T-cell (primary cell): ENCODE results near the gene LGALS7B. TPM values are rescaled to one million over a fixed set of nuclear protein-coding genes. Genes with fewer than 3 reads are reported as not detected.

ENCODE experiments used
- ATAC-seq, 4 experiments: fragments of 200-7000 bp in 3 of 4; fragments of 150-1000 bp in 1 of 4; cut with Tn5 transposase; replicated peaks in 1 of 4; 1 replicate in 3 of 4; 2 replicates in 1 of 4; pipeline ENCODE4 v1.10.0; 2021; ENCODE audit warnings: moderate library complexity in 3 of 4, mild to moderate bottlenecking in 2 of 4, moderate number of reproducible peaks in 1 of 4
- CTCF ChIA-PET, 2 donors: fragments of 300-600 bp; sonication (Branson Sonifier 250); formaldehyde crosslinking; loops; one replicate each; lab custom pipeline; 2022; ENCODE audit warnings: antibody characterized with exemption in 2 of 2; lab: Charles Lee
- POLR2A ChIA-PET, 2 donors: fragments of 300-600 bp; sonication (Branson Sonifier 250); formaldehyde crosslinking; loops; one replicate each; lab custom pipeline; 2022; ENCODE audit warnings: antibody characterized with exemption in 2 of 2; lab: Charles Lee
- DNase-seq, 35 experiments: peaks; one replicate each; pipeline versions ENCODE4 v3.0.0 to v3.0.0-alpha.2; 2013 to 2023
- H3K27ac ChIP-seq: one replicate; pipeline ENCODE4 v1.5.1; 2013; ENCODE audit warnings: low read length
- H3K27me3 ChIP-seq, 2 experiments: replicated peaks in 1 of 2; 1 replicate in 1 of 2; 2 replicates in 1 of 2; pipeline versions ENCODE4 v1.6.1 to v1.7.0; 2013; ENCODE audit warnings: low read length in 1 of 2, mixed read lengths in 1 of 2; ENCODE audit not compliant: control insufficient read depth in 2 of 2, insufficient read depth in 2 of 2; ENCODE audit errors: extremely low read depth in 1 of 2
- H3K36me3 ChIP-seq, 2 donors: 1 replicate in 1 of 2; 2 replicates in 1 of 2; pipeline versions ENCODE4 v1.6.1 to v1.7.0; 2013; ENCODE audit warnings: low read length in 1 of 2; ENCODE audit not compliant: control insufficient read depth in 2 of 2, insufficient read depth in 1 of 2; ENCODE audit errors: extremely low read depth in 1 of 2
- H3K4me1 ChIP-seq, 2 experiments: 1 replicate in 1 of 2; 2 replicates in 1 of 2; pipeline versions ENCODE4 v1.6.1 to v1.7.0; 2013; ENCODE audit warnings: low read length in 2 of 2, mixed read lengths in 1 of 2; ENCODE audit not compliant: insufficient read depth in 2 of 2, control insufficient read depth in 1 of 2; ENCODE audit errors: extremely low read depth in 1 of 2
- H3K4me3 ChIP-seq, 2 donors: 1 replicate in 1 of 2; 2 replicates in 1 of 2; pipeline versions ENCODE4 v1.5.1 to v1.7.0; 2013; ENCODE audit warnings: mild to moderate bottlenecking in 2 of 2, low read length in 1 of 2, moderate library complexity in 1 of 2; ENCODE audit not compliant: control insufficient read depth in 1 of 2; ENCODE audit errors: extremely low read depth in 1 of 2
- H3K9me3 ChIP-seq: 2 replicates; pipeline ENCODE4 v1.7.0; 2013
- H3K27ac Mint-ChIP-seq, 2 donors: one replicate each; pipeline ENCODE4 v1.8.0; 2020 to 2021; ENCODE audit warnings: mild to moderate bottlenecking in 2 of 2, mixed read lengths in 2 of 2
- H3K27me3 Mint-ChIP-seq, 2 donors: one replicate each; pipeline ENCODE4 v1.8.0; 2021 to 2022; ENCODE audit warnings: mixed read lengths in 2 of 2
- H3K36me3 Mint-ChIP-seq: one replicate; pipeline ENCODE4 v1.8.0; 2021; ENCODE audit warnings: mixed read lengths
- H3K4me1 Mint-ChIP-seq, 3 donors: one replicate each; pipeline ENCODE4 v1.8.0; 2020 to 2022; ENCODE audit warnings: mixed read lengths in 3 of 3, mild to moderate bottlenecking in 1 of 3
- H3K4me3 Mint-ChIP-seq, 3 donors: one replicate each; pipeline ENCODE4 v1.8.0; 2020 to 2022; ENCODE audit warnings: mild to moderate bottlenecking in 3 of 3, mixed read lengths in 3 of 3, moderate library complexity in 3 of 3
- H3K9me3 Mint-ChIP-seq, 3 donors: one replicate each; pipeline ENCODE4 v1.8.0; 2020 to 2022; ENCODE audit warnings: mixed read lengths in 3 of 3
- WGBS: methylation state at CpG from one replicate; pipeline ENCODE4 v1.1.5; 2013; ENCODE audit warnings: missing lambda C conversion rate; ENCODE audit not compliant: insufficient coverage; 5-methylcytosine and 5-hydroxymethylcytosine counted together
- total RNA-seq, 35 experiments: library from RNA in 6 of 35; stranded (reverse) in 6 of 35; fragments of 120-200 nt in 1 of 35; gene quantifications; one replicate each; pipeline versions ENCODE4 v1.2.1 to v1.2.4 and lab custom pipeline; 2013 to 2026

LGALS7B gene
- total RNA-seq, 5 donors from 2014 or later (not counting 1 experiment from before 2014, with no cell fraction given): not detected

- peak overlapping the region; percentile 64 for H3K27ac ChIP-seq
- peaks cover 28 to 71% of the 10 kb centered on the region in 2 experiments for H3K4me1 ChIP-seq
These were observed 51.6 kb downstream of the LGALS7B start for GRCh38 chr19:38840583-38840968.

More at GRCh38 chr19:38840583-38840968, 51.6 kb downstream of the LGALS7B start:
- ChIA-PET POLR2A (interaction anchor here (0.6 to 0.7 kb wide), 3 partner anchors 9 to 900 kb away, joined by 4 to 5 read pairs (median 5); partner anchors contain the start of gene HNRNPL (in 1 of the 2)), CTCF (no interaction called here)
- peaks cover 20 to 92% of the 10 kb centered on the region in 2 donors for H3K36me3 ChIP-seq
- peak overlapping the region; percentile 84 for H3K27ac Mint-ChIP-seq
- ATAC-seq (no peak), DNase-seq (no peak)
- no peaks in the 10 kb centered on the region for H3K9me3 Mint-ChIP-seq
- H3K27me3 Mint-ChIP-seq: no peaks in the 10 kb centered on the region
- H3K4me3 Mint-ChIP-seq: peak overlapping the region in 1 of 3 donors; percentile 97
- no peaks in the 10 kb centered on the region for H3K27me3 ChIP-seq
- no peak overlapping the region for H3K4me3 ChIP-seq
- H3K36me3 Mint-ChIP-seq: peaks cover 74% of the 10 kb centered on the region
- H3K4me1 Mint-ChIP-seq: peaks cover 51 to 69% (median 67%) of the 10 kb centered on the region in 3 donors
- no peaks in the 10 kb centered on the region for H3K9me3 ChIP-seq
- WGBS: 100% methylated on average over 2 of the region's 5 CpGs

Other genes with a start within 250 kb of the LGALS7B start
- 100 to 1,000 TPM; 243 to 417 (median 329) TPM for gene MAP4K1, start 171.2 kb upstream of the LGALS7B start, total RNA-seq
- 100 to 1,000 TPM; 317 to 352 (median 319) TPM for gene EIF3K, start 170.0 kb upstream of the LGALS7B start, total RNA-seq
- gene ACTN4, start 141.6 kb upstream of the LGALS7B start, total RNA-seq: 100 to 1,000 TPM in 4 of 5 donors, 10 to 100 TPM in 1; 100.0 to 201 (median 175) TPM
- 10 to 100 TPM in 2 of 5 donors, 1 to 10 TPM in 3; 2.5 to 13.8 (median 8.8) TPM for gene CAPN12, start 44.7 kb upstream of the LGALS7B start, total RNA-seq
- not detected for gene LGALS7, start 15.7 kb upstream of the LGALS7B start, total RNA-seq
- gene LGALS4, start 23.7 kb downstream of the LGALS7B start, total RNA-seq: 1 to 10 TPM; 3.8 to 8.8 (median 6.6) TPM
- 100 to 1,000 TPM in 4 of 5 donors, 10 to 100 TPM in 1; 76.7 to 159 (median 134) TPM for gene ECH1, start 42.6 kb downstream of the LGALS7B start, total RNA-seq
- gene HNRNPL, start 60.8 kb downstream of the LGALS7B start, total RNA-seq: 100 to 1,000 TPM; 320 to 498 (median 330) TPM
- gene RINL, start 89.1 kb downstream of the LGALS7B start, total RNA-seq: 10 to 100 TPM; 44.2 to 81.3 (median 71.0) TPM
- 10 to 100 TPM; 50.7 to 67.6 (median 55.6) TPM for gene SIRT2, start 110.4 kb downstream of the LGALS7B start, total RNA-seq
- 10 to 100 TPM; 31.9 to 36.8 (median 33.9) TPM for gene NFKBIB, start 110.8 kb downstream of the LGALS7B start, total RNA-seq
- 1 to 10 TPM; 1.1 to 1.6 (median 1.3) TPM for gene CCER2, start 123.0 kb downstream of the LGALS7B start, total RNA-seq
- gene SARS2, start 141.6 kb downstream of the LGALS7B start, total RNA-seq: 10 to 100 TPM; 22.0 to 33.5 (median 26.0) TPM
- 10 to 100 TPM; 17.3 to 35.1 (median 32.8) TPM for gene MRPS12, start 141.7 kb downstream of the LGALS7B start, total RNA-seq
- gene FBXO17, start 186.5 kb downstream of the LGALS7B start, total RNA-seq: under 1 TPM in 3 of 5 donors, not detected in 2; 0.18 to 0.46 (median 0.28) TPM
- gene FBXO27, start 243.3 kb downstream of the LGALS7B start, total RNA-seq: under 1 TPM in 3 of 5 donors, not detected in 2; 0.41 to 0.69 (median 0.66) TPM